GM12878 (cell line): ENCODE measurements around the gene SPRY1. TPM values are rescaled to one million over a fixed set of nuclear protein-coding genes. Genes with fewer than 3 reads are reported as not detected.

Source experiments
- ATF7 ChIP-seq: fragments of 450-650 bp; IDR thresholded peaks from 2 replicates; pipeline ENCODE4 v1.6.1; 2016; ENCODE audit warnings: low read depth, mild to moderate bottlenecking
- BACH1 ChIP-seq: fragments of 450-650 bp; IDR thresholded peaks from 2 replicates; pipeline ENCODE4 v1.6.1; 2017; ENCODE audit warnings: mild to moderate bottlenecking, borderline replicate concordance
- BCL3 ChIP-seq: IDR thresholded peaks from 2 replicates; pipeline ENCODE4 v1.6.1; 2011; ENCODE audit warnings: borderline replicate concordance, low read depth, mild to moderate bottlenecking, moderate library complexity, low read length; ENCODE audit not compliant: insufficient read depth, poor library complexity, severe bottlenecking
- BHLHE40 ChIP-seq, 2 experiments: fragments of 450-650 bp in 1 of 2; IDR thresholded peaks; 2 replicates each; pipeline ENCODE4 v1.6.1; 2011 to 2017; ENCODE audit warnings: low read depth in 2 of 2, borderline replicate concordance in 1 of 2, improper control_type of control experiment in 1 of 2, low read length in 1 of 2, mild to moderate bottlenecking in 1 of 2
- BRCA1 ChIP-seq: IDR thresholded peaks from 2 replicates; pipeline ENCODE4 v1.6.1; 2011; ENCODE audit warnings: low read depth, low read length, improper control_type of control experiment
- CHD4 ChIP-seq: fragments of 200-600 bp; sonication (generic); IDR thresholded peaks from 2 replicates; pipeline ENCODE4 v1.6.1; 2016; ENCODE audit warnings: mild to moderate bottlenecking
- CREM ChIP-seq: IDR thresholded peaks from 2 replicates; pipeline ENCODE4 v1.6.1; 2014; ENCODE audit warnings: antibody characterized with exemption, low read depth
- DPF2 ChIP-seq: fragments of 450-650 bp; IDR thresholded peaks from 2 replicates; pipeline ENCODE4 v1.6.1; 2017; ENCODE audit warnings: mild to moderate bottlenecking
- EP300 ChIP-seq, 2 experiments: fragments of 150-350 bp in 1 of 2; IDR thresholded peaks; 2 replicates each; pipeline ENCODE4 v1.6.1; 2011 to 2012; ENCODE audit warnings: low read depth in 2 of 2, low read length in 2 of 2, borderline replicate concordance in 1 of 2, improper control_type of control experiment in 1 of 2, inconsistent platforms in 1 of 2; ENCODE audit not compliant: control insufficient read depth in 1 of 2
- EZH2 ChIP-seq: IDR thresholded peaks from 2 replicates; pipeline ENCODE4 v1.6.1; 2012; ENCODE audit warnings: low read depth, mild to moderate bottlenecking, control low read depth, inconsistent platforms, low read length, borderline replicate concordance; ENCODE audit not compliant: control insufficient read depth
- FOXM1 ChIP-seq: IDR thresholded peaks from 2 replicates; pipeline ENCODE4 v1.6.1; 2012; ENCODE audit warnings: low read depth, mild to moderate bottlenecking, inconsistent platforms, low read length, moderate library complexity
- MEF2A ChIP-seq: IDR thresholded peaks from 2 replicates; pipeline ENCODE4 v1.6.1; 2011; ENCODE audit warnings: low read depth, mild to moderate bottlenecking, low read length, moderate library complexity; ENCODE audit not compliant: insufficient read depth
- MXI1 ChIP-seq: fragments of 150-350 bp; IDR thresholded peaks from 2 replicates; pipeline ENCODE4 v1.6.1; 2011; ENCODE audit warnings: low read depth, mild to moderate bottlenecking, inconsistent platforms, low read length, improper control_type of control experiment
- MYC ChIP-seq: IDR thresholded peaks from 2 replicates; pipeline ENCODE4 v1.6.1; 2011; ENCODE audit warnings: mild to moderate bottlenecking, low read length, moderate library complexity, inconsistent platforms; ENCODE audit not compliant: insufficient read depth, insufficient replicate concordance, insufficient read length, severe bottlenecking
- NFYB ChIP-seq: IDR thresholded peaks from 2 replicates; pipeline ENCODE4 v1.6.1; 2011; ENCODE audit warnings: low read depth, mild to moderate bottlenecking, low read length, improper control_type of control experiment, moderate library complexity; ENCODE audit not compliant: insufficient read depth
- NR2F1 ChIP-seq: fragments of 450-650 bp; conservative IDR thresholded peaks from 2 replicates; pipeline ENCODE4 v1.6.1; 2017; ENCODE audit warnings: mild to moderate bottlenecking
- POLR2A ChIP-seq: IDR thresholded peaks from 2 replicates; pipeline ENCODE4 v1.6.1; 2011; ENCODE audit warnings: low read depth, mild to moderate bottlenecking, low read length
- POLR2AphosphoS2 ChIP-seq: IDR thresholded peaks from 2 replicates; pipeline ENCODE4 v1.6.1; 2011; ENCODE audit warnings: low read depth, mild to moderate bottlenecking, low read length, improper control_type of control experiment, moderate library complexity
- POLR2AphosphoS5 ChIP-seq: IDR thresholded peaks from 2 replicates; pipeline ENCODE4 v1.6.1; 2011; ENCODE audit warnings: mild to moderate bottlenecking, low read length, inconsistent platforms
- SMARCA5 ChIP-seq: fragments of 450-650 bp; IDR thresholded peaks from 2 replicates; pipeline ENCODE4 v1.6.1; 2017; ENCODE audit warnings: mild to moderate bottlenecking
- SREBF1 ChIP-seq: IDR thresholded peaks from 2 replicates; pipeline ENCODE4 v1.6.1; 2012; ENCODE audit warnings: mild to moderate bottlenecking, low read length
- TCF12 ChIP-seq: IDR thresholded peaks from 2 replicates; pipeline ENCODE4 v1.6.1; 2011; ENCODE audit warnings: low read depth, mild to moderate bottlenecking, low read length
- TCF7 ChIP-seq: IDR thresholded peaks from 2 replicates; pipeline ENCODE4 v1.6.1; 2014; ENCODE audit warnings: antibody characterized with exemption, borderline replicate concordance
- ZZZ3 ChIP-seq: IDR thresholded peaks from 2 replicates; pipeline ENCODE4 v1.6.1; 2011; ENCODE audit warnings: low read depth; ENCODE audit not compliant: control insufficient read depth, insufficient read length
- polyA plus RNA-seq, 11 experiments: library from polyadenylated mRNA; depleted of rRNA in 4 of 11; unstranded in 6 of 11; stranded (reverse) in 5 of 11; fragments of >200 nt; fragmentation: Nextera tagmentation in 4 of 11; fragmentation: Illumina TruSeq in 1 of 11; extraction: Ambion mirVana in 4 of 11; extraction: Trizol in 1 of 11; gene quantifications; 1 replicate in 1 of 11; 2 replicates in 10 of 11; pipeline versions ENCODE4 v1.2.1 to v1.2.3, GENCODE V29; 2011 to 2016; ENCODE audit warnings: inconsistent platforms in 2 of 11, missing spikeins in 2 of 11, low read depth in 1 of 11
- total RNA-seq, 4 experiments: library from RNA; depleted of rRNA in 3 of 4; stranded (reverse); fragments of >200 nt in 3 of 4; fragmentation: Illumina TruSeq in 1 of 4; extraction: Trizol in 1 of 4; gene quantifications; 2 replicates each; pipeline versions ENCODE4 v1.2.1 to v1.2.3, GENCODE V29; 2013 to 2021
- TF ChIP-seq, protein P1 (sequence below): fragments of 450-650 bp; IDR thresholded peaks from 2 replicates; pipeline ENCODE4 v1.6.1; 2017; ENCODE audit warnings: low read depth, mild to moderate bottlenecking, moderate library complexity
- TF ChIP-seq, protein P2 (sequence below): fragments of 450-650 bp; IDR thresholded peaks from 2 replicates; pipeline ENCODE4 v1.6.1; 2017; ENCODE audit warnings: mild to moderate bottlenecking, moderate library complexity

SPRY1 gene
- total and polyA plus RNA-seq, 10 of the 15 experiments (the other 5 are each of a cell fraction or from before 2014, with no cell fraction given), result 0.05 to 5.7 (median 0.23) TPM; not detected in 2

DNA sequence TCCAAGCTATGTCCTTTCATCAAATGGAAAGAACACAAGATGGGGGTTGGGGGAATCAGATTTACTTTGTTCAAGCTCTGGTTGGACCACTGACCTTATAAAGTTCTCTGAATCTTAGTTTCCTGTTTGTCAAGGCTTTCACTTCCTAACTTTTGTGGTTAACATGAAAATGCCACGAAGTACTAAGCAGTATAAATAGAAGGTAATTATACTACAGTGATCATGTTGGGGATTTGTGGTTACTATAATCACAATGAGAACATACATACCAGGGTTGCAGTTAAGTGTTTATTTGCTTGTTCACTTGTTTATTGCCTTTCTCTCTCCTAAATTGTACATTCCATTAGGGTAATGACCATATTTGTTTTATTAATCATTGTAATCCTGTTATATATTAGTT is 53.2 kb downstream of the SPRY1 start (continued):
- TF ChIP-seq ATF7 (peak; percentile 56; the same call in 1 of the 2 replicates), CHD4 (no peak), POLR2AphosphoS5 (no peak), FOXM1 (no peak), DPF2 (peak; percentile 68), POLR2A (no peak), SREBF1 (no peak), MXI1 (no peak), EZH2 (no peak), TCF7 (no peak), BACH1 (no peak), NFYB (no peak), CREM (no peak), MEF2A (peak; percentile 83), POLR2AphosphoS2 (no peak), SMARCA5 (no peak), MYC (no peak), BCL3 (no peak), ZZZ3 (no peak), NR2F1 (0 out of 2 replicates have a peak, but pooled peaks have one; percentile 50), TCF12 (no peak), BRCA1 (no peak), EP300 (IDR thresholded peaks at IDR 0.05; ENCODE audit: borderline replicate concordance in 1 of 2, control insufficient read depth in 1 of 2, low read depth in 2 of 2, low read length in 2 of 2) (peak; percentile 39 to 72; a peak in 2 of 4 replicates), BHLHE40 (IDR thresholded peaks at IDR 0.05; ENCODE audit: borderline replicate concordance in 1 of 2, low read depth in 2 of 2, low read length in 1 of 2) (peak in 1 of 2 experiments; percentile 25; a peak in 1 of 4 replicates)
- TF ChIP-seq, protein P1, sequence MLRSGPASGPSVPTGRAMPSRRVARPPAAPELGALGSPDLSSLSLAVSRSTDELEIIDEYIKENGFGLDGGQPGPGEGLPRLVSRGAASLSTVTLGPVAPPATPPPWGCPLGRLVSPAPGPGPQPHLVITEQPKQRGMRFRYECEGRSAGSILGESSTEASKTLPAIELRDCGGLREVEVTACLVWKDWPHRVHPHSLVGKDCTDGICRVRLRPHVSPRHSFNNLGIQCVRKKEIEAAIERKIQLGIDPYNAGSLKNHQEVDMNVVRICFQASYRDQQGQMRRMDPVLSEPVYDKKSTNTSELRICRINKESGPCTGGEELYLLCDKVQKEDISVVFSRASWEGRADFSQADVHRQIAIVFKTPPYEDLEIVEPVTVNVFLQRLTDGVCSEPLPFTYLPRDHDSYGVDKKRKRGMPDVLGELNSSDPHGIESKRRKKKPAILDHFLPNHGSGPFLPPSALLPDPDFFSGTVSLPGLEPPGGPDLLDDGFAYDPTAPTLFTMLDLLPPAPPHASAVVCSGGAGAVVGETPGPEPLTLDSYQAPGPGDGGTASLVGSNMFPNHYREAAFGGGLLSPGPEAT, result no peak
- TF ChIP-seq, protein P2, sequence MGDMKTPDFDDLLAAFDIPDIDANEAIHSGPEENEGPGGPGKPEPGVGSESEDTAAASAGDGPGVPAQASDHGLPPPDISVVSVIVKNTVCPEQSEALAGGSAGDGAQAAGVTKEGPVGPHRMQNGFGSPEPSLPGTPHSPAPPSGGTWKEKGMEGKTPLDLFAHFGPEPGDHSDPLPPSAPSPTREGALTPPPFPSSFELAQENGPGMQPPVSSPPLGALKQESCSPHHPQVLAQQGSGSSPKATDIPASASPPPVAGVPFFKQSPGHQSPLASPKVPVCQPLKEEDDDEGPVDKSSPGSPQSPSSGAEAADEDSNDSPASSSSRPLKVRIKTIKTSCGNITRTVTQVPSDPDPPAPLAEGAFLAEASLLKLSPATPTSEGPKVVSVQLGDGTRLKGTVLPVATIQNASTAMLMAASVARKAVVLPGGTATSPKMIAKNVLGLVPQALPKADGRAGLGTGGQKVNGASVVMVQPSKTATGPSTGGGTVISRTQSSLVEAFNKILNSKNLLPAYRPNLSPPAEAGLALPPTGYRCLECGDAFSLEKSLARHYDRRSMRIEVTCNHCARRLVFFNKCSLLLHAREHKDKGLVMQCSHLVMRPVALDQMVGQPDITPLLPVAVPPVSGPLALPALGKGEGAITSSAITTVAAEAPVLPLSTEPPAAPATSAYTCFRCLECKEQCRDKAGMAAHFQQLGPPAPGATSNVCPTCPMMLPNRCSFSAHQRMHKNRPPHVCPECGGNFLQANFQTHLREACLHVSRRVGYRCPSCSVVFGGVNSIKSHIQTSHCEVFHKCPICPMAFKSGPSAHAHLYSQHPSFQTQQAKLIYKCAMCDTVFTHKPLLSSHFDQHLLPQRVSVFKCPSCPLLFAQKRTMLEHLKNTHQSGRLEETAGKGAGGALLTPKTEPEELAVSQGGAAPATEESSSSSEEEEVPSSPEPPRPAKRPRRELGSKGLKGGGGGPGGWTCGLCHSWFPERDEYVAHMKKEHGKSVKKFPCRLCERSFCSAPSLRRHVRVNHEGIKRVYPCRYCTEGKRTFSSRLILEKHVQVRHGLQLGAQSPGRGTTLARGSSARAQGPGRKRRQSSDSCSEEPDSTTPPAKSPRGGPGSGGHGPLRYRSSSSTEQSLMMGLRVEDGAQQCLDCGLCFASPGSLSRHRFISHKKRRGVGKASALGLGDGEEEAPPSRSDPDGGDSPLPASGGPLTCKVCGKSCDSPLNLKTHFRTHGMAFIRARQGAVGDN, result no peak
